GM18873 (cell line): ENCODE data around the gene STIM2.

Experiments
- ATAC-seq: cut with Tn5 transposase; IDR thresholded peaks from one replicate; pipeline ENCODE4 v1.9.1; 2021; ENCODE audit warnings: mild to moderate bottlenecking, moderate library complexity, moderate number of reproducible peaks; ENCODE audit not compliant: unreplicated experiment, low FRiP score

The STIM2 gene

GRCh38 chr4:26836539-26836938, 24.1 kb upstream of the STIM2 start:
- ATAC-seq: no peak

GRCh38 chr4:26837993-26838842, 22.4 kb upstream of the STIM2 start:
- ATAC-seq: no peak

- no peak for ATAC-seq
Measured at GRCh38 chr4:26839016-26839415, 21.6 kb upstream of the STIM2 start.

- ATAC-seq: no peak
Measured at GRCh38 chr4:26839534-26839951, 21.1 kb upstream of the STIM2 start.

- ATAC-seq: no peak
Measured at GRCh38 chr4:26840786-26841185, 19.9 kb upstream of the STIM2 start.

- ATAC-seq: no peak
Measured at GRCh38 chr4:26842911-26843310, 17.7 kb upstream of the STIM2 start.

- no peak for ATAC-seq
Measured at GRCh38 chr4:26850528-26850927, 10.1 kb upstream of the STIM2 start.

GRCh38 chr4:26851129-26851528, 9.5 kb upstream of the STIM2 start:
- no peak for ATAC-seq

GRCh38 chr4:26854701-26855100, 5.9 kb upstream of the STIM2 start:
- ATAC-seq: no peak

- no peak for ATAC-seq
Measured at GRCh38 chr4:26856906-26857277, 3.7 kb upstream of the STIM2 start.

GRCh38 chr4:26857278-26858034, 3.2 kb upstream of the STIM2 start:
- ATAC-seq: peak; percentile 41

GRCh38 chr4:26858035-26858918, 2.4 kb upstream of the STIM2 start:
- no peak for ATAC-seq

- no peak for ATAC-seq
Measured at GRCh38 chr4:26858947-26859401, 1.7 kb upstream of the STIM2 start.

- no peak for ATAC-seq
Measured at GRCh38 chr4:26859762-26860156, 882 bp upstream of the STIM2 start.

GRCh38 chr4:26860922-26861433, 337 bp downstream of the STIM2 start:
- ATAC-seq: peak; percentile 9

GRCh38 chr4:26861434-26862186, 969 bp downstream of the STIM2 start:
- peak; percentile 33 for ATAC-seq

GRCh38 chr4:26862381-26862915, 1.8 kb downstream of the STIM2 start:
- ATAC-seq: no peak

GRCh38 chr4:26863512-26863911, 2.9 kb downstream of the STIM2 start:
- no peak for ATAC-seq

- ATAC-seq: no peak
Measured at GRCh38 chr4:26864899-26865298, 4.3 kb downstream of the STIM2 start.
